ENCODE measurements around the gene FTSJ1. TPM values are rescaled to one million over a fixed set of nuclear protein-coding genes. Genes with fewer than 3 reads are reported as not detected.

Gene FTSJ1
- total and polyA plus RNA-seq, 2 donors (not counting 1 experiment from before 2014, with no cell fraction given) = 36.6 to 55.8 TPM

GRCh38 chrX:48465336-48465933, 10.6 kb upstream of the FTSJ1 start:
- 96% methylated on average over 7 of the region's 10 CpGs for WGBS (ENCODE audit: insufficient coverage)
- CTCF ChIA-PET = no interaction called here
- H3K9me3 Mint-ChIP-seq (ENCODE audit: insufficient read depth) = no peaks in the 10 kb centered on the region
- TF ChIP-seq, protein P1, sequence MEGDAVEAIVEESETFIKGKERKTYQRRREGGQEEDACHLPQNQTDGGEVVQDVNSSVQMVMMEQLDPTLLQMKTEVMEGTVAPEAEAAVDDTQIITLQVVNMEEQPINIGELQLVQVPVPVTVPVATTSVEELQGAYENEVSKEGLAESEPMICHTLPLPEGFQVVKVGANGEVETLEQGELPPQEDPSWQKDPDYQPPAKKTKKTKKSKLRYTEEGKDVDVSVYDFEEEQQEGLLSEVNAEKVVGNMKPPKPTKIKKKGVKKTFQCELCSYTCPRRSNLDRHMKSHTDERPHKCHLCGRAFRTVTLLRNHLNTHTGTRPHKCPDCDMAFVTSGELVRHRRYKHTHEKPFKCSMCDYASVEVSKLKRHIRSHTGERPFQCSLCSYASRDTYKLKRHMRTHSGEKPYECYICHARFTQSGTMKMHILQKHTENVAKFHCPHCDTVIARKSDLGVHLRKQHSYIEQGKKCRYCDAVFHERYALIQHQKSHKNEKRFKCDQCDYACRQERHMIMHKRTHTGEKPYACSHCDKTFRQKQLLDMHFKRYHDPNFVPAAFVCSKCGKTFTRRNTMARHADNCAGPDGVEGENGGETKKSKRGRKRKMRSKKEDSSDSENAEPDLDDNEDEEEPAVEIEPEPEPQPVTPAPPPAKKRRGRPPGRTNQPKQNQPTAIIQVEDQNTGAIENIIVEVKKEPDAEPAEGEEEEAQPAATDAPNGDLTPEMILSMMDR (IDR thresholded peaks at IDR 0.05) = no peak
- no peak for TF ChIP-seq EZH2 (IDR thresholded peaks at IDR 0.05; ENCODE audit: borderline replicate concordance, insufficient read depth, low read depth, low read length, poor library complexity, severe bottlenecking)
- H3K27me3 Mint-ChIP-seq = no peaks in the 10 kb centered on the region
- no peak overlapping the region for H2AFZ ChIP-seq (ENCODE audit: insufficient read depth, low read depth, low read length, poor library complexity, severe bottlenecking)
- no peak overlapping the region for H3K27ac ChIP-seq (ENCODE audit: low read length in 2 of 2)
- POLR2A ChIA-PET = no interaction called here
- no peak overlapping the region for H3K4me3 ChIP-seq (ENCODE audit: control extremely low read depth in 1 of 5, extremely low read depth in 1 of 5, insufficient read depth in 1 of 5, low read depth in 2 of 5, low read length in 4 of 5)
- no peaks in the 10 kb centered on the region for H3K36me3 ChIP-seq (replicated peaks in 1 of 2; ENCODE audit: control extremely low read depth in 1 of 2, control insufficient read depth in 1 of 2, extremely low read depth in 1 of 2, insufficient read depth in 2 of 2, low read length in 1 of 2)
- H3K27me3 ChIP-seq (replicated peaks in 1 of 4; ENCODE audit: control extremely low read depth in 1 of 4, control insufficient read depth in 3 of 4, insufficient read depth in 4 of 4, low read length in 3 of 4) = no peaks in the 10 kb centered on the region
- H3K4me1 ChIP-seq (ENCODE audit: control insufficient read depth in 2 of 2, insufficient read depth in 2 of 2, low read length in 2 of 2) = peaks cover 3 to 11% of the 10 kb centered on the region in 2 donors
- no peaks in the 10 kb centered on the region for H4K20me1 ChIP-seq (ENCODE audit: control insufficient read depth, insufficient read depth, low read length, poor library complexity, severe bottlenecking)
- no peak overlapping the region for H3K4me2 ChIP-seq (replicated peaks; ENCODE audit: low read depth, low read length, poor library complexity, severe bottlenecking)
- H3K9ac ChIP-seq (ENCODE audit: low read length) = no peak overlapping the region
- H3K79me2 ChIP-seq (ENCODE audit: control insufficient read depth, insufficient read depth, low read length) = peaks cover 7% of the 10 kb centered on the region
- intact Hi-C loops (cut with micrococcal nuclease) = loop anchor here (5.0 kb wide), 1 partner anchor 42 kb away; the partner anchor contains the start of gene PORCN
- ATAC-seq (ENCODE audit: low read depth) (no peak), DNase-seq (no peak)
- H3K4me3 Mint-ChIP-seq = no peak overlapping the region
- no peaks in the 10 kb centered on the region for H3K9me3 ChIP-seq (ENCODE audit: control extremely low read depth in 1 of 3, control insufficient read depth in 2 of 3, insufficient read depth in 1 of 3, low read length in 2 of 3)
- H3K27ac Mint-ChIP-seq = no peak overlapping the region
- H3K4me1 Mint-ChIP-seq = peaks cover 16% of the 10 kb centered on the region

GRCh38 chrX:48466696-48467095, 9.3 kb upstream of the FTSJ1 start:
- TF ChIP-seq EZH2 (IDR thresholded peaks at IDR 0.05; ENCODE audit: borderline replicate concordance, insufficient read depth, low read depth, low read length, poor library complexity, severe bottlenecking) = no peak
- Histone ChIP-seq H3K9ac (ENCODE audit: low read length) (no peak overlapping the region), H3K27ac (ENCODE audit: low read length in 2 of 2) (no peak overlapping the region), H3K36me3 (replicated peaks in 1 of 2; ENCODE audit: control extremely low read depth in 1 of 2, control insufficient read depth in 1 of 2, extremely low read depth in 1 of 2, insufficient read depth in 2 of 2, low read length in 1 of 2) (no peaks in the 10 kb centered on the region), H2AFZ (ENCODE audit: insufficient read depth, low read depth, low read length, poor library complexity, severe bottlenecking) (no peak overlapping the region), H3K4me2 (replicated peaks; ENCODE audit: low read depth, low read length, poor library complexity, severe bottlenecking) (no peak overlapping the region), H3K4me1 (ENCODE audit: control insufficient read depth in 2 of 2, insufficient read depth in 2 of 2, low read length in 2 of 2) (peaks cover 3 to 11% of the 10 kb centered on the region in 2 donors), H3K9me3 (ENCODE audit: control extremely low read depth in 1 of 3, control insufficient read depth in 2 of 3, insufficient read depth in 1 of 3, low read length in 2 of 3) (no peaks in the 10 kb centered on the region), H4K20me1 (ENCODE audit: control insufficient read depth, insufficient read depth, low read length, poor library complexity, severe bottlenecking) (no peaks in the 10 kb centered on the region), H3K4me3 (ENCODE audit: control extremely low read depth in 1 of 5, extremely low read depth in 1 of 5, insufficient read depth in 1 of 5, low read depth in 2 of 5, low read length in 4 of 5) (no peak overlapping the region), H3K27me3 (replicated peaks in 1 of 4; ENCODE audit: control extremely low read depth in 1 of 4, control insufficient read depth in 3 of 4, insufficient read depth in 4 of 4, low read length in 3 of 4) (no peaks in the 10 kb centered on the region), H3K79me2 (ENCODE audit: control insufficient read depth, insufficient read depth, low read length) (peaks cover 7% of the 10 kb centered on the region)
- CTCF ChIA-PET = no interaction called here
- no peak for DNase-seq
- intact Hi-C loops (cut with micrococcal nuclease) = loop anchor here (5.0 kb wide), 1 partner anchor 41 kb away; the partner anchor contains the start of gene PORCN
- POLR2A ChIA-PET = interaction anchor here (0.6 kb wide), 1 partner anchor 491 kb away, joined by 10 read pairs; no protein-coding TSS in a partner anchor
- Mint-ChIP-seq H3K4me1 (peaks cover 16% of the 10 kb centered on the region), H3K27me3 (no peaks in the 10 kb centered on the region), H3K27ac (no peak overlapping the region), H3K9me3 (ENCODE audit: insufficient read depth) (no peaks in the 10 kb centered on the region), H3K4me3 (peak overlapping the region; percentile 16)
- 100% methylated on average over 3 of the region's 10 CpGs for WGBS (ENCODE audit: insufficient coverage)
- no peak for ATAC-seq (ENCODE audit: low read depth)

Measured in B cell (primary cell).